Caco-2 (cell line): ENCODE measurements around the gene B3GNT5. TPM values are rescaled to one million over a fixed set of nuclear protein-coding genes. Genes with fewer than 3 reads are reported as not detected.

Experiments used
- Bru-seq: library from RNA; stranded (reverse); fragments of 400-500 nt; gene quantifications from one replicate; lab custom pipeline; 2021; lab: Mats Ljungman, UMichigan
- BruChase-seq, 2 experiments: library from RNA; stranded (reverse); fragments of 400-500 nt; gene quantifications; one replicate each; lab custom pipeline; 2021; lab: Mats Ljungman, UMichigan
- BruUV-seq: library from RNA; stranded (reverse); fragments of 400-500 nt; replicated peaks from 2 replicates; lab custom pipeline; 2021; lab: Mats Ljungman, UMichigan
- CTCF ChIA-PET: fragments of 300-600 bp; sonication (Branson Sonifier 250); formaldehyde crosslinking; loops from one replicate; lab custom pipeline; 2022; ENCODE audit warnings: antibody characterized with exemption; lab: Charles Lee
- POLR2A ChIA-PET: fragments of 300-600 bp; sonication (Branson Sonifier 250); formaldehyde crosslinking; loops from one replicate; lab custom pipeline; 2022; ENCODE audit warnings: antibody characterized with exemption; lab: Charles Lee
- DNase-seq, 2 experiments: peaks; one replicate each; pipeline versions ENCODE4 v3.0.0 to v3.0.0-alpha.2; 2020 to 2022
- H3K27me3 ChIP-seq: replicated peaks from 2 replicates; pipeline ENCODE4 v1.6.0; 2011; ENCODE audit warnings: low read length; ENCODE audit not compliant: control insufficient read depth, insufficient read depth
- H3K36me3 ChIP-seq: 2 replicates; pipeline ENCODE4 v1.5.1; 2011; ENCODE audit warnings: low read length; ENCODE audit not compliant: control insufficient read depth, insufficient read depth
- H3K4me1 ChIP-seq: fragments of 250-450 bp; sonication (Bioruptor Pico); 2 replicates; pipeline ENCODE4 v1.5.1; 2020; ENCODE audit warnings: mild to moderate bottlenecking
- H3K4me3 ChIP-seq: 2 replicates; pipeline ENCODE4 v1.5.1; 2011; ENCODE audit warnings: low read depth, mild to moderate bottlenecking, control low read depth, low read length
- H3K9me3 ChIP-seq: fragments of 250-450 bp; sonication (Bioruptor Pico); 2 replicates; pipeline ENCODE4 v1.5.1; 2020; ENCODE audit warnings: mild to moderate bottlenecking, moderate library complexity
- H3K27ac Mint-ChIP-seq: one replicate; pipeline ENCODE4 v1.8.0; 2022; ENCODE audit warnings: mixed read lengths; ENCODE audit not compliant: unreplicated experiment
- H3K27me3 Mint-ChIP-seq: one replicate; pipeline ENCODE4 v1.8.0; 2022; ENCODE audit warnings: mixed read lengths; ENCODE audit not compliant: insufficient read depth, unreplicated experiment
- H3K36me3 Mint-ChIP-seq: one replicate; pipeline ENCODE4 v1.8.0; 2022; ENCODE audit warnings: mild to moderate bottlenecking, mixed read lengths; ENCODE audit not compliant: insufficient read depth, unreplicated experiment
- H3K4me1 Mint-ChIP-seq: one replicate; pipeline ENCODE4 v1.8.0; 2022; ENCODE audit warnings: low read depth, mixed read lengths; ENCODE audit not compliant: unreplicated experiment
- H3K4me3 Mint-ChIP-seq: one replicate; pipeline ENCODE4 v1.8.0; 2022; ENCODE audit warnings: mild to moderate bottlenecking, moderate library complexity, mixed read lengths; ENCODE audit not compliant: unreplicated experiment
- H3K9me3 Mint-ChIP-seq: one replicate; pipeline ENCODE4 v1.8.0; 2022; ENCODE audit warnings: mixed read lengths; ENCODE audit not compliant: unreplicated experiment
- intact Hi-C: fragments of 100-400 bp; cut with micrococcal nuclease; formaldehyde crosslinking; loops from one replicate; pipeline ENCODE4 v1.10.0; 2022; ENCODE audit not compliant: unreplicated experiment
- long read RNA-seq: library from polyadenylated mRNA; stranded (forward); transcript quantifications from one replicate; pipeline ENCODE4 v2.0.0, GENCODE V29; 2022
- total RNA-seq: library from RNA; stranded (reverse); gene quantifications from 2 replicates; pipeline ENCODE4 v1.2.3, GENCODE V29; 2022
- TF ChIP-seq, protein P1 (sequence below), 2 experiments: fragments of 200-600 bp in 1 of 2; IDR thresholded peaks; 1 replicate in 1 of 2; 2 replicates in 1 of 2; pipeline versions ENCODE4 v1.5.1 to v1.8.0; 2011 to 2022; ENCODE audit warnings: antibody characterized with exemption in 1 of 2, control low read depth in 1 of 2, inconsistent platforms in 1 of 2, low read depth in 1 of 2, low read length in 1 of 2, mild to moderate bottlenecking in 1 of 2, moderate library complexity in 1 of 2; ENCODE audit not compliant: insufficient read depth in 1 of 2, severe bottlenecking in 1 of 2, unreplicated experiment in 1 of 2

The B3GNT5 gene, protein sequence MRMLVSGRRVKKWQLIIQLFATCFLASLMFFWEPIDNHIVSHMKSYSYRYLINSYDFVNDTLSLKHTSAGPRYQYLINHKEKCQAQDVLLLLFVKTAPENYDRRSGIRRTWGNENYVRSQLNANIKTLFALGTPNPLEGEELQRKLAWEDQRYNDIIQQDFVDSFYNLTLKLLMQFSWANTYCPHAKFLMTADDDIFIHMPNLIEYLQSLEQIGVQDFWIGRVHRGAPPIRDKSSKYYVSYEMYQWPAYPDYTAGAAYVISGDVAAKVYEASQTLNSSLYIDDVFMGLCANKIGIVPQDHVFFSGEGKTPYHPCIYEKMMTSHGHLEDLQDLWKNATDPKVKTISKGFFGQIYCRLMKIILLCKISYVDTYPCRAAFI
- total RNA-seq (9.4 and 10.9 TPM in 2 replicates), Bru-seq, nascent RNA (percentile 80 among the genes with signal in this experiment), BruChase-seq, experiment 1, labeled RNA remaining after a 2-hour chase (percentile 86 among the genes with signal in this experiment), BruChase-seq, experiment 2, labeled RNA remaining after a 6-hour chase (percentile 64 among the genes with signal in this experiment)
- long read RNA-seq, full-length matches to known transcripts, result 11 of 14 reads
- long read RNA-seq, partial matches to known transcripts, result 0 of 14 reads
- long read RNA-seq, other reads (novel, unspliced or antisense), result 3 of 14 reads

DNA sequence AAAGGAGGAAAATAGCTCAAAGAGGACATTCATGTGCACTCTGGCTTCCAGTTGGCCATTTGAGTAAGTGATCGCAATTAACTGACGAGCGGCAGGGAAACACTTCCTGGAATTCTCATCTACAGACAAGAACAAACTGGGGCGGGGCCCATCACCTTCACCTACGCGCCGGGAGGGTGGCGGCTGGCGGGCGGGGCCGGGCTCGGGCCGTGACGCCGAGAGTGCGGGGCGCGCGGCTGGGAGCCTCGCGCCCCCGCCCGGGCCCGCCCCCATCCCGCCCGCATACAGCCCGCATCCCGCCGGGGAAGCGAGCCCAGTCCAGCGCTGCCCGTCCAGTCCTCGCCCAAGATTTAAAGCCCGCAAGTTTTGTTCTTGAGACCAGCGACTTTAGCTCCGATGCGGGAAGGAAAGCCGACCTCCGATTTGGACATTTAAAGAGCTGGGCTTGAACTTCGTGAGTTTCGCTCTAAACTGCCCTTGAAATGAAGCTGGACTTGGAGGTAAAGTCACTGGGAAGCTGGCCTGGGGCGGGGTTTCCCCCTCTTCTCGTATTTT, at the start of gene B3GNT5:
Gene B3GNT5, plus strand, starts transcription at position 281 of the 555 bp plus-strand sequence. CDS start 16,546 bp downstream, outside the sequence.
- ChIA-PET CTCF (interaction anchor here (1.0 to 1.5 kb wide), 2 partner anchors 68 to 129 kb away, joined by 4 to 5 read pairs; no protein-coding TSS in a partner anchor), POLR2A (interaction anchor here (0.6 kb wide), 1 partner anchor 622 kb away, joined by 4 read pairs; no protein-coding TSS in a partner anchor)
- no peaks in the 10 kb centered on the region for H3K9me3 Mint-ChIP-seq
- no peaks in the 10 kb centered on the region for H3K27me3 Mint-ChIP-seq
- H3K27ac Mint-ChIP-seq, result peak within 1 kb of the TSS; percentile 78
- Histone ChIP-seq H3K4me1 (peaks cover 4% of the 10 kb centered on the region; the same call in 1 of the 2 replicates), H3K4me3 (peak within 1 kb of the TSS; percentile 43), H3K9me3 (no peaks in the 10 kb centered on the region), H3K27me3 (no peaks in the 10 kb centered on the region), H3K36me3 (no peaks in the 10 kb centered on the region)
- H3K4me3 Mint-ChIP-seq, result peak within 1 kb of the TSS; percentile 79
- peak; percentile 80 to 84 for DNase-seq
- H3K36me3 Mint-ChIP-seq, result peaks cover 4% of the 10 kb centered on the region
- no TSS peak for BruUV-seq
- intact Hi-C loops, result no loop called here
- TF ChIP-seq, protein P1, sequence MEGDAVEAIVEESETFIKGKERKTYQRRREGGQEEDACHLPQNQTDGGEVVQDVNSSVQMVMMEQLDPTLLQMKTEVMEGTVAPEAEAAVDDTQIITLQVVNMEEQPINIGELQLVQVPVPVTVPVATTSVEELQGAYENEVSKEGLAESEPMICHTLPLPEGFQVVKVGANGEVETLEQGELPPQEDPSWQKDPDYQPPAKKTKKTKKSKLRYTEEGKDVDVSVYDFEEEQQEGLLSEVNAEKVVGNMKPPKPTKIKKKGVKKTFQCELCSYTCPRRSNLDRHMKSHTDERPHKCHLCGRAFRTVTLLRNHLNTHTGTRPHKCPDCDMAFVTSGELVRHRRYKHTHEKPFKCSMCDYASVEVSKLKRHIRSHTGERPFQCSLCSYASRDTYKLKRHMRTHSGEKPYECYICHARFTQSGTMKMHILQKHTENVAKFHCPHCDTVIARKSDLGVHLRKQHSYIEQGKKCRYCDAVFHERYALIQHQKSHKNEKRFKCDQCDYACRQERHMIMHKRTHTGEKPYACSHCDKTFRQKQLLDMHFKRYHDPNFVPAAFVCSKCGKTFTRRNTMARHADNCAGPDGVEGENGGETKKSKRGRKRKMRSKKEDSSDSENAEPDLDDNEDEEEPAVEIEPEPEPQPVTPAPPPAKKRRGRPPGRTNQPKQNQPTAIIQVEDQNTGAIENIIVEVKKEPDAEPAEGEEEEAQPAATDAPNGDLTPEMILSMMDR (IDR thresholded peaks at IDR 0.05; ENCODE audit: insufficient read depth in 1 of 2, low read depth in 1 of 2, low read length in 1 of 2, severe bottlenecking in 1 of 2, unreplicated experiment in 1 of 2), result no peak
- H3K4me1 Mint-ChIP-seq, result peaks cover 11% of the 10 kb centered on the region

- H3K9me3 ChIP-seq, result peaks cover 9% of the 10 kb centered on the region
- intact Hi-C loops, result no loop called here
- peaks cover 24% of the 10 kb centered on the region for H3K9me3 Mint-ChIP-seq
- no peak for DNase-seq
- ChIA-PET POLR2A (no interaction called here), CTCF (no interaction called here)
- H3K4me3 ChIP-seq, result no peak overlapping the region
- TF ChIP-seq, protein P1 (IDR thresholded peaks at IDR 0.05; ENCODE audit: insufficient read depth in 1 of 2, low read depth in 1 of 2, low read length in 1 of 2, severe bottlenecking in 1 of 2, unreplicated experiment in 1 of 2), result no peak
- no peaks in the 10 kb centered on the region for H3K4me1 Mint-ChIP-seq
- BruUV-seq, result no TSS peak
- no peak overlapping the region for H3K27ac Mint-ChIP-seq
- no peaks in the 10 kb centered on the region for H3K36me3 ChIP-seq
- H3K36me3 Mint-ChIP-seq, result no peaks in the 10 kb centered on the region
- no peaks in the 10 kb centered on the region for H3K27me3 ChIP-seq
- H3K27me3 Mint-ChIP-seq, result no peaks in the 10 kb centered on the region
- no peak overlapping the region for H3K4me3 Mint-ChIP-seq
- no peaks in the 10 kb centered on the region for H3K4me1 ChIP-seq
These were observed 49.4 kb upstream of the B3GNT5 start for GRCh38 chr3:183203670-183204069.

- Mint-ChIP-seq H3K4me1 (peaks cover 5% of the 10 kb centered on the region), H3K9me3 (peaks cover 19% of the 10 kb centered on the region), H3K4me3 (no peak overlapping the region), H3K27ac (no peak overlapping the region), H3K27me3 (no peaks in the 10 kb centered on the region), H3K36me3 (no peaks in the 10 kb centered on the region)
- H3K27me3 ChIP-seq, result no peaks in the 10 kb centered on the region
- H3K9me3 ChIP-seq, result peaks cover 7% of the 10 kb centered on the region
- TF ChIP-seq, protein P1 (IDR thresholded peaks at IDR 0.05; ENCODE audit: insufficient read depth in 1 of 2, low read depth in 1 of 2, low read length in 1 of 2, severe bottlenecking in 1 of 2, unreplicated experiment in 1 of 2), result no peak
- no TSS peak for BruUV-seq
- H3K36me3 ChIP-seq, result no peaks in the 10 kb centered on the region
- no peaks in the 10 kb centered on the region for H3K4me1 ChIP-seq
- POLR2A ChIA-PET, result no interaction called here
- intact Hi-C loops, result no loop called here
- no peak for DNase-seq
- H3K4me3 ChIP-seq, result no peak overlapping the region
- CTCF ChIA-PET, result no interaction called here
These were observed 44.8 kb upstream of the B3GNT5 start for GRCh38 chr3:183208260-183208659.
